Spleen (tissue), 11 donors: Measurements from ENCODE around the gene CAMK1D. TPM values are rescaled to one million over a fixed set of nuclear protein-coding genes. Genes with fewer than 3 reads are reported as not detected.

Source experiments
- DNase-seq: peaks from one replicate; pipeline ENCODE4 v3.0.0-alpha.2; 2020
- H3K27ac ChIP-seq, 8 donors: fragments of 200-600 bp; sonication (generic) in 7 of 8; 1 replicate in 4 of 8; 2 replicates in 4 of 8; pipeline versions ENCODE4 v1.5.0 to v1.8.0; 2016 to 2021; ENCODE audit warnings: inconsistent platforms in 4 of 8, mild to moderate bottlenecking in 4 of 8, moderate library complexity in 1 of 8
- H3K27me3 ChIP-seq, 7 donors: fragments of 200-600 bp; sonication (generic) in 6 of 7; replicated peaks in 1 of 7; 1 replicate in 4 of 7; 2 replicates in 3 of 7; pipeline versions ENCODE4 v1.5.0 to v1.8.0; 2016 to 2021; ENCODE audit warnings: inconsistent platforms in 3 of 7, mild to moderate bottlenecking in 1 of 7
- H3K36me3 ChIP-seq, 6 donors: fragments of 200-600 bp; sonication (generic) in 5 of 6; 1 replicate in 4 of 6; 2 replicates in 2 of 6; pipeline versions ENCODE4 v1.5.0 to v1.8.0; 2016 to 2021; ENCODE audit warnings: inconsistent platforms in 2 of 6
- H3K4me1 ChIP-seq, 6 donors: fragments of 200-600 bp; sonication (generic) in 5 of 6; 1 replicate in 3 of 6; 2 replicates in 3 of 6; pipeline versions ENCODE4 v1.5.0 to v1.8.0; 2016 to 2021; ENCODE audit warnings: inconsistent platforms in 3 of 6
- H3K4me3 ChIP-seq, 8 donors: fragments of 200-600 bp; sonication (generic) in 7 of 8; 1 replicate in 4 of 8; 2 replicates in 4 of 8; pipeline versions ENCODE4 v1.5.0 to v1.8.0; 2016 to 2021; ENCODE audit warnings: inconsistent platforms in 4 of 8, mild to moderate bottlenecking in 4 of 8, moderate library complexity in 2 of 8
- H3K9me3 ChIP-seq, 8 donors: fragments of 200-600 bp; sonication (generic) in 7 of 8; 1 replicate in 4 of 8; 2 replicates in 4 of 8; pipeline versions ENCODE4 v1.5.0 to v1.8.0; 2016 to 2021; ENCODE audit warnings: inconsistent platforms in 4 of 8
- POLR2A ChIP-seq, 3 donors: fragments of 450-650 bp; IDR thresholded peaks; one replicate each; pipeline ENCODE4 v1.5.1; 2017; ENCODE audit warnings: antibody characterized with exemption in 3 of 3, mild to moderate bottlenecking in 1 of 3
- POLR2AphosphoS5 ChIP-seq, 3 donors: sonication (generic); formaldehyde crosslinking; IDR thresholded peaks; one replicate each; pipeline ENCODE4 v1.5.1; 2017; ENCODE audit warnings: antibody characterized with exemption in 3 of 3
- WGBS, 5 donors: extraction: QIAGEN DNeasy Blood & Tissue Kit in 3 of 5; methylation state at CpG; one replicate each; pipeline versions ENCODE4 v1.1.5 to v1.1.7; 2013 to 2018; 5-methylcytosine and 5-hydroxymethylcytosine counted together
- intact Hi-C: fragments of 100-400 bp; cut with DNase I; formaldehyde crosslinking; loops from one replicate; pipeline ENCODE4 v1.15.0; 2023; ENCODE audit warnings: low total_unique reads
- polyA plus RNA-seq, 3 donors: library from polyadenylated mRNA; stranded (reverse); fragments of 200-250 nt; gene quantifications; one replicate each; pipeline ENCODE4 v1.2.1, GENCODE V29; 2013
- total RNA-seq, 7 donors: library from RNA; depleted of rRNA in 3 of 7; stranded (reverse); fragments of >200 nt in 3 of 7; fragmentation: NEBNext Ultra II Directional in 4 of 7; extraction: Animal tissue kit (Norgen Biotek cat#: 25700) in 4 of 7; gene quantifications; one replicate each; pipeline versions ENCODE4 v1.1.0 to v1.2.1, GENCODE V29; 2016 to 2021
- TF ChIP-seq, protein P1 (sequence below), 11 experiments: fragments of 200-600 bp in 7 of 11; fragments of 450-650 bp in 4 of 11; sonication (generic) in 4 of 11; IDR thresholded peaks in 8 of 11; conservative IDR thresholded peaks in 3 of 11; 1 replicate in 7 of 11; 2 replicates in 4 of 11; pipeline versions ENCODE4 v1.4.0 to v1.8.0; 2016 to 2021; ENCODE audit warnings: antibody characterized with exemption in 11 of 11, inconsistent platforms in 4 of 11, mild to moderate bottlenecking in 1 of 11
- donor health status: healthy with polysubstance abuse.
- donor health status: DM: no; HTN: no; CAD: no; lungs with moderate emphysema.
- donor health status: DM: no; HTN: no; CAD: no.
- donor health status: Bipolar disorder and iron deficiency.
- donor health status: healthy.
- donor health status: DM: no; HTN: no; CAD: no.
- donor health status: DM: yes; HTN: yes; CAD: no.

The CAMK1D gene
- total and polyA plus RNA-seq, 10 donors, result 6.8 to 34.5 (median 20.0) TPM

DNA sequence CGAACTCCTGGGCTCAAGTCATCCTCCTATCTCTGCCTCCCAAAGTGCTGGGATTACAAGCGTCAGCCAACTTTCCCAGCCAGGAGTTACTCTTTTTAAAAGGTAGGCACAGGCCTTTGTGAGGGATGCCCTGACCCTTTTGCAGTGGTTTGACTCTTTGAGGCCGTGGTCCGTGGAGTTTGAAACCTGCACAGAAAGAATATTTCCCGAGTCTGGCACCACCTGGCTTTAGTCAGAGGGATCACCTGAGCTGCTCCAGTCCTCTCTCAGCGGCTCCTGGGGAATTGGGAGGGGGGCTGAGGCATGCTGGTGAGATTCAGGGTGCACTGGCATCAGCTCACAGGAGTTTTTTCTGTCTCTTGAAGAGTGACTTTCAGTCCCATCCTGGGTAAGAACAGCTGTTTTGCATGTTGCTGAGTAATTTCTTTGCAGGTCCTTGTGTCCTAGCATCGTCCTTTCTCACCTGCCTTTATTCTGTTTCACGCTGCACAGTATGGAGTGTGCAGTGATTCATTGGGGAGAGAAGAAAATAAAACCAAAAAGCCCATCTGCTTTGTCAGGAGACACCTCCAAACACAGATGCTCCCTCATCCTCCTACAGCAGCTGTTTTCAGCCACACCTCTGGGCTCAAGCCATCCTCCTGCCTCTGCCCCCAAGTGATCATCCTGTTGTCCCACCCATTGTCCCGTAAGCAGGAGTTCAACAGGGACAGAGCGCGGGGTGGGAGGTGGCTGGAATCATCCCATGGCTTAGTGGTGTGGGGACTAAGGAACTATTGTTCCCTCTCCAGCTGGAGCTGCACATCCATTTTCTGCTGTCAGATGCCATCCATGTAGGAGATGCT is 284.7 kb downstream of the CAMK1D start:
- DNase-seq, result no peak
- Histone ChIP-seq H3K27me3 (no peaks in the 10 kb centered on the region), H3K4me1 (peaks cover 0 to 14% (median 0%) of the 10 kb centered on the region in 6 donors), H3K9me3 (no peaks in the 10 kb centered on the region), H3K27ac (no peak overlapping the region), H3K36me3 (peaks cover 0 to 5% (median 0%) of the 10 kb centered on the region in 6 donors), H3K4me3 (no peak overlapping the region)
- intact Hi-C loops, result no loop called here
- 82 to 94% (median 91%) methylated on average over 11 of the region's 11 CpGs for WGBS, 5 donors
- TF ChIP-seq, protein P1, sequence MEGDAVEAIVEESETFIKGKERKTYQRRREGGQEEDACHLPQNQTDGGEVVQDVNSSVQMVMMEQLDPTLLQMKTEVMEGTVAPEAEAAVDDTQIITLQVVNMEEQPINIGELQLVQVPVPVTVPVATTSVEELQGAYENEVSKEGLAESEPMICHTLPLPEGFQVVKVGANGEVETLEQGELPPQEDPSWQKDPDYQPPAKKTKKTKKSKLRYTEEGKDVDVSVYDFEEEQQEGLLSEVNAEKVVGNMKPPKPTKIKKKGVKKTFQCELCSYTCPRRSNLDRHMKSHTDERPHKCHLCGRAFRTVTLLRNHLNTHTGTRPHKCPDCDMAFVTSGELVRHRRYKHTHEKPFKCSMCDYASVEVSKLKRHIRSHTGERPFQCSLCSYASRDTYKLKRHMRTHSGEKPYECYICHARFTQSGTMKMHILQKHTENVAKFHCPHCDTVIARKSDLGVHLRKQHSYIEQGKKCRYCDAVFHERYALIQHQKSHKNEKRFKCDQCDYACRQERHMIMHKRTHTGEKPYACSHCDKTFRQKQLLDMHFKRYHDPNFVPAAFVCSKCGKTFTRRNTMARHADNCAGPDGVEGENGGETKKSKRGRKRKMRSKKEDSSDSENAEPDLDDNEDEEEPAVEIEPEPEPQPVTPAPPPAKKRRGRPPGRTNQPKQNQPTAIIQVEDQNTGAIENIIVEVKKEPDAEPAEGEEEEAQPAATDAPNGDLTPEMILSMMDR (IDR thresholded peaks at IDR 0.05 in 8 of 11, conservative IDR thresholded peaks at IDR 0.05 in 3 of 11), result no peak
- TF ChIP-seq POLR2AphosphoS5 (IDR thresholded peaks at IDR 0.05) (no peak), POLR2A (IDR thresholded peaks at IDR 0.05) (no peak)

DNA sequence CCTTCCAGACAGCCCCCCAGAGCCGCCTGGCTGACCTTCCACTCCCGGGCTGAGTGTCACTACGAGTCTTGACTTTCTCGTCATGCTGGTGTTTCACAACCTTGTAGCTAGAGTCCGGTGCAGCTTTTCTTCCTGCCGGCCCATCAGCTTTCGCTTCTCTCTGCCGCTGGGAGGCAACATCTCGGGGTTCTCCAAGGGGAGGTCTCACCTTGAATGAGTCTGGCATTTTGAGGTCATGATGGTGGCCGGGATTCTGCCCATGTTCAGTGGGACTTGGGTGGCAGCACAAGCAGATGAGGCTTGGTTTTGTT is 285.2 kb downstream of the CAMK1D start:
- H3K27me3 ChIP-seq, result no peaks in the 10 kb centered on the region
- peaks cover 0 to 5% (median 0%) of the 10 kb centered on the region in 6 donors for H3K36me3 ChIP-seq
- no peaks in the 10 kb centered on the region for H3K9me3 ChIP-seq
- H3K4me1 ChIP-seq, result peaks cover 0 to 14% (median 0%) of the 10 kb centered on the region in 6 donors
- H3K4me3 ChIP-seq, result no peak overlapping the region
- no peak overlapping the region for H3K27ac ChIP-seq
- no peak for TF ChIP-seq POLR2AphosphoS5 (IDR thresholded peaks at IDR 0.05)
- no peak for DNase-seq
- intact Hi-C loops, result no loop called here
- 75 to 91% (median 78%) methylated on average over 10 of the region's 10 CpGs for WGBS, 5 donors

DNA sequence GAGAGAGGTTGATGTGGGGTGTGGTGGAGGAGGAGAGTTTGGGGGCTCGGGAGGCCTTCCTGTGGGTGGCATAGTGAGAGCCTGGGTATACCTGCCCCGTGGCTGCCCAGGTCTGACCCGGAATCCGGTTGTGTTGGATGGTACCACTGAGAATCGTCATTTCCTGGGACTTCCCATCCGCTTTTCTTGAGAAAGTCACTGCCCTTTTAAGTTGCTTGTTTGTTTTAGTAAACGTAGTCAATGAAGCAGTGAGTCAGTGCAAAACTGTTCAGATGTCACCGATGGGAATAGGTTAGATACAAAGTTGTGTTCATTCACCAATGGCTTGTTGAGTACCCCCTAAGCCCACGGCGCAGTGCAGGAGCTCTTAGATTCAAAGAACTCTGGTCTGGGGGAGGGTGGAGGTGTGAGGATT is 285.8 kb downstream of the CAMK1D start:
- intact Hi-C loops, result no loop called here
- Histone ChIP-seq H3K27me3 (no peaks in the 10 kb centered on the region), H3K9me3 (no peaks in the 10 kb centered on the region), H3K36me3 (peaks cover 0 to 5% (median 0%) of the 10 kb centered on the region in 6 donors), H3K27ac (no peak overlapping the region), H3K4me3 (no peak overlapping the region), H3K4me1 (peaks cover 0 to 14% (median 0%) of the 10 kb centered on the region in 6 donors)
- no peak for DNase-seq
- no peak for TF ChIP-seq POLR2AphosphoS5 (IDR thresholded peaks at IDR 0.05)
- TF ChIP-seq, protein P1 (IDR thresholded peaks at IDR 0.05 in 8 of 11, conservative IDR thresholded peaks at IDR 0.05 in 3 of 11), result no peak
- no peak for TF ChIP-seq POLR2A (IDR thresholded peaks at IDR 0.05)
- 73 to 89% (median 88%) methylated on average over 10 of the region's 10 CpGs for WGBS, 5 donors

DNA sequence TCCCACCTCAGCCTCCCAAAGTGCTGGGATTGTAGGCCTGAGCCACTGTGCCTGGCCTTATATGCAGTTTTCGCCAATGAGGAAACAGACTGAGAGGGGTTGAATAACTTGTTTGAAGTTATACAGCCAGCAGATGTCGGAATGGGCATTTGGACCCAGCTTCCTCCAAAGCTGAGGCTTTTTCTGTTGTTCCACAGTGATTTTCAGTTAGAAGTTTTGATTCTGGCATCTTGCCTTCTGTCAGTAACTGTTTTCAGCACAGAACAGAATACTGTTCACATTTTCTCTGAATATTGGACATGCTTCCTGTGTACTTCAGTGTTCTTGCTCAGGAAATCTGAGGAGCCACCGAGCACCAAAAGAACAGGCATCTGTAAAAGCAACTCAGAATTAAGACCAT is 287.2 kb downstream of the CAMK1D start:
- intact Hi-C loops, result no loop called here
- WGBS, 5 donors, result 57 to 73% (median 69%) methylated on average over 3 of the region's 3 CpGs
- Histone ChIP-seq H3K27me3 (no peaks in the 10 kb centered on the region), H3K36me3 (peaks cover 0 to 5% (median 0%) of the 10 kb centered on the region in 6 donors), H3K27ac (no peak overlapping the region), H3K9me3 (no peaks in the 10 kb centered on the region), H3K4me3 (no peak overlapping the region), H3K4me1 (peaks cover 0 to 7% (median 0%) of the 10 kb centered on the region in 6 donors)
- DNase-seq, result no peak
- TF ChIP-seq POLR2AphosphoS5 (IDR thresholded peaks at IDR 0.05) (no peak), POLR2A (IDR thresholded peaks at IDR 0.05) (no peak)
- TF ChIP-seq, protein P1 (IDR thresholded peaks at IDR 0.05 in 8 of 11, conservative IDR thresholded peaks at IDR 0.05 in 3 of 11), result no peak
